DMS153 treated with DMSO at 0.1 percent for 48 hours (cell line): ENCODE measurements around the gene NOP9.
A peak's percentile ranks its signal among the peaks of the same experiment; 100 is the strongest.

ENCODE experiments used
- DNase-seq: peaks from one replicate; lab custom pipeline; 2025; ENCODE audit not compliant: unreplicated experiment; lab: John Stamatoyannopoulos, UW

Gene NOP9

DNA sequence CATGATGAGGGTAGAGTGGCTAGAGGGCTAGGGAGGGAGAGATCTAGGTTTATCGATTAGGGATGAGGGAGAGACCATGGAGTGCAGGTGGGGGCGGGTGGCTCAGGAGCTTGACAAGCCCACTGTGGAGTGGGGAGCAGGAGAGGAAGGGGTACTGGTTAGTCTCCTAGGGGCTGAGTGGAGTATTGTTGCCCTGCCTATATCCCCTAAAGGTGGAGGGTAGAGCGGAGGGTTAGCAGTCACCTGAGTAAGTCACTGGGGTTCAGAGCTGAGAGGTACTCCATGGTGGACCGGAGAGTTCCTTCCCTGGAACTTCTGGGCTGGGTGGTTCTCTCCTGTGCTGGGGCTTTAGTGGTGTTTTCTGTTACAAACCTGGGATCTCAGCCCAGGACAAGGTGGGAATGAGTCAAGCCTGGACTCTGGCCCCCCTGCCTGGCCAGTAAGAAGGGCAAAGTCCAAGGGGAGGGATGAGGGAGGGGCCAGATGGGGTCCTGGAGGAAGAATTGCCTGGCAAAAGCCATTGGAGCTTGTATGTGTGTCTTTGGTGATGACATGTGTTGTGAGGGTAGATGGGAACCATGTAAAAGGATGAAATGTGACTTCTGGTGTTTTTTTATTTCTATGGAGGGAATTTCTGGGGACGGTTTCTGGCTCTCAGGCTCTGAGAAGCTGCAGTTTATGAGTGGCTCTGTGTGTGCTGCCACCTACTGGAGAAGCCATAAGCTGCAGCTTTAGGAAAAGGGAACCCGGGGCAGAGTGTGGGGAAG, 8.1 kb downstream of the NOP9 start, which contains the start of gene CIDEB:
CIDEB (minus strand) TSS at position 403 of the 767 bp plus-strand sequence; CDS start at position 284, 119 bp downstream.
- DNase-seq = peak; percentile 4

- no peak for DNase-seq
Observed at GRCh38 chr14:24308342-24309124, 8.9 kb downstream of the NOP9 start.

DNA sequence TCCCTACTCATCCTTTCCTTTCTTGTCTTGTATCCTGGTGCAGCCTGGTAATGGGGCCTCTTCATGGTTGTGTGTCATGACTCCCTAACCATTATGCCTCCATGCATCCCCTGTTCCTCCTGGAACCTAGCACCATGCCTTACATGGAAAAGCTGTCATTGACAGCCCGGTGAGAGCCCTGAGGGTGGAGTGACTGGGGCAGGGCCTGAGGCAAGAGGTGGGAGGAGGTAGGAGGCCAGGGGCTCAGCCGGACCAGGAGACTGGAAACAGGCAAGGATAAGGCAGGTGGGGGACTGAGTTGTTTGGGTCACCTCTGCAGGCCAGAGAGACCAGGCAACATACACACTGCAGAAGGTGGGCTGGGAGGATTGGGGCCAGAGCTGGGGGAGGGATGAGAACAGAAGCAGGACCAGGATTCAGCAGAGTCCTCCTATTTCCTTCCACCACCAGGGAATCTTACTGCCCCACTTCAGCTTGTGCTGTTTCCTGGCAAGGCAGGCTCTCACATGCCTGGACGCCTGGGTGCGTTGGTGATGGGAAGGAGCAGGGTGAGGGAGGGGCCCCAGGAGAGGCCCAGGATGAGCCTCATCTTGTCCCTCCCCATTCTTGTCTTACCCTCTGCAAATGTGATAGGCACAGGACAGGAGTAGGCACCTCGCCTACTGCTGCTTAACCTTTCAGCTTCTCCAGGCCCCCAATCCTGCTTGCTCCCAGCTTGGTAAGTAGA, 10.1 kb downstream of the NOP9 start, which contains the start of gene LTB4R2:
LTB4R2 (plus strand) TSS at position 603 of the 727 bp plus-strand sequence. CDS start 525 bp downstream, outside the sequence.
- DNase-seq = no peak

- DNase-seq = no peak
Observed at GRCh38 chr14:24310265-24310645, 10.6 kb downstream of the NOP9 start.

DNA sequence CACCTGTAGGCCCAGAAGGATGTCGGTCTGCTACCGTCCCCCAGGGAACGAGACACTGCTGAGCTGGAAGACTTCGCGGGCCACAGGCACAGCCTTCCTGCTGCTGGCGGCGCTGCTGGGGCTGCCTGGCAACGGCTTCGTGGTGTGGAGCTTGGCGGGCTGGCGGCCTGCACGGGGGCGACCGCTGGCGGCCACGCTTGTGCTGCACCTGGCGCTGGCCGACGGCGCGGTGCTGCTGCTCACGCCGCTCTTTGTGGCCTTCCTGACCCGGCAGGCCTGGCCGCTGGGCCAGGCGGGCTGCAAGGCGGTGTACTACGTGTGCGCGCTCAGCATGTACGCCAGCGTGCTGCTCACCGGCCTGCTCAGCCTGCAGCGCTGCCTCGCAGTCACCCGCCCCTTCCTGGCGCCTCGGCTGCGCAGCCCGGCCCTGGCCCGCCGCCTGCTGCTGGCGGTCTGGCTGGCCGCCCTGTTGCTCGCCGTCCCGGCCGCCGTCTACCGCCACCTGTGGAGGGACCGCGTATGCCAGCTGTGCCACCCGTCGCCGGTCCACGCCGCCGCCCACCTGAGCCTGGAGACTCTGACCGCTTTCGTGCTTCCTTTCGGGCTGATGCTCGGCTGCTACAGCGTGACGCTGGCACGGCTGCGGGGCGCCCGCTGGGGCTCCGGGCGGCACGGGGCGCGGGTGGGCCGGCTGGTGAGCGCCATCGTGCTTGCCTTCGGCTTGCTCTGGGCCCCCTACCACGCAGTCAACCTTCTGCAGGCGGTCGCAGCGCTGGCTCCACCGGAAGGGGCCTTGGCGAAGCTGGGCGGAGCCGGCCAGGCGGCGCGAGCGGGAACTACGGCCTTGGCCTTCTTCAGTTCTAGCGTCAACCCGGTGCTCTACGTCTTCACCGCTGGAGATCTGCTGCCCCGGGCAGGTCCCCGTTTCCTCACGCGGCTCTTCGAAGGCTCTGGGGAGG, 11.3 kb downstream of the NOP9 start, which contains the start of gene LTB4R:
LTB4R (plus strand) TSS at position 857 of the 959 bp plus-strand sequence. CDS start 4,150 bp downstream, outside the sequence.
- DNase-seq = peak; percentile 36

- DNase-seq = no peak
Observed at GRCh38 chr14:24311837-24312615, 12.4 kb downstream of the NOP9 start.

DNA sequence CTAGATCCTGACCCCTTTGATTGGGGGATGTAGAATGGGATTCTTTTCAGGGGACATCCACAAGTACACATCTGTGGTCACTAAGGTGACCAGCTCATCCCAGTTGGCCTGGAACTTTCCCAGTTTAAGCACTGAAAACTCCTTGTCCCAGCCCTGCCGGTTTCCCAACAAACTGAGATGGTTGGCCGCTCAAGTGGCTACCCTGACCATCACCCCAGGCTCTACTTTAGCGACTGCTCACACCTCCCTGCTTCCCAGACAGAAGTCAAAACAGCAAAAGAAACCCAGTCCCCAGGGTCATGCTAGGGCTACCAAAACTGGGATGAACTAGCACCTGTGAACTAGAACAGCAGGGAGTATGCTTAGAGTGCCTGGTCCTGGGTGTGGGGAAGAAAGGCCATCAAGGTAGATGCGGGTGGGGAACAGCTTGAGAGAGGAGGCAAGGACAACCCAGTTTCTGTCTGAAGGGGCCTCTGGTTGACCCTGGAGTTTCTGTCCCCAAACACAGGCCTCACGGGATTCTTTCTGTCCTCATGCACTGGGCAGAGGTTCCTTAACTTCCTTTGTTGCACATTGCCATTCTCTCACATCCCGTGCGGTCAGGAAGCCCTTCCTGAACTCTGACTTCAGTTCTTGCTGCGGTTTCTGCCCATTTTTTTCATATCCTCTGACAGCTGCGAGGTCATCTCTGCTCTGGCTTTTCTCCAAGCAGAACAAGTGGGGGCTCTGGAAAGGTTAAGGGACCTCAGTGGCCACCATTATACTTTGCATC, 13.3 kb downstream of the NOP9 start:
- no peak for DNase-seq

GRCh38 chr14:24313913-24314312, 14.3 kb downstream of the NOP9 start:
- DNase-seq = no peak

DNA sequence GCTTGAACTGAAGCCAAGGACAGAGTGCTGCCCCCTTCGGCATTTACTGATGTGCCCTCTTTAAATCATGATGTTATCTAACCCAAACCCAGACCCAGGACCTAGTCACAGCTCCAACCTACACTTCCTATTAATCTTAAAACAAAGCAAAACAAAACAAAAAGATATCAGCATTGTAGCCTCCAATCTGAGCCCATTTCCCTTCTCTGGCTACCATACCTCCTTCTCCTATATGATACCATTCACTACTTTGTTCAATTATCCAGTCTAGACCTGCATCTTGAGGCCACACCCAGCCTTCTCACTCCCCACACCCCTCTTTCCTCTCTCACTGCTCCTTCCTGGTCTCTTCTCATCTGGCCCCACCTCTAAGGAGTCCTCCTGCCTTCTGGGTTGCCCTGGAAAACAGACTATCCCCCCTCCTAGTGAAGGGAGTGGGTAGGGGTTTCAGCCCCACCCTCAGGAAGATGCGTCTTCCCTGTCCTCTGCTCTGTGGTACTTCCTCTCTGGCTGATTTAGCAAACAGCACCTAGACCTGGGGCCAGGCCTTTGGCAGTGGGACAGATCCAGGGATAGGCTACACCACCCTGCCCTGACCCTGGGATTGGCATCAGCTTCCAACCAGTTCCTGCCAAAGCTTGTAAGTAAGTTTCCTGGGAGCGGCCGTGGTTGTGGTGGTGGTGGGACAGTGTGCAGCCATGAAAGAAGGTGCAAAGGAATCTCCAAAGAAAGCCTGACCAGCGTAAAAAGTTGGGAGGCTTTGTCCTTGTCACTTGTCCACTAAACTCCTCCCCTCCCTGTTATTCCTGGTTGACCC, 14.9 kb downstream of the NOP9 start:
- DNase-seq = no peak

DNA sequence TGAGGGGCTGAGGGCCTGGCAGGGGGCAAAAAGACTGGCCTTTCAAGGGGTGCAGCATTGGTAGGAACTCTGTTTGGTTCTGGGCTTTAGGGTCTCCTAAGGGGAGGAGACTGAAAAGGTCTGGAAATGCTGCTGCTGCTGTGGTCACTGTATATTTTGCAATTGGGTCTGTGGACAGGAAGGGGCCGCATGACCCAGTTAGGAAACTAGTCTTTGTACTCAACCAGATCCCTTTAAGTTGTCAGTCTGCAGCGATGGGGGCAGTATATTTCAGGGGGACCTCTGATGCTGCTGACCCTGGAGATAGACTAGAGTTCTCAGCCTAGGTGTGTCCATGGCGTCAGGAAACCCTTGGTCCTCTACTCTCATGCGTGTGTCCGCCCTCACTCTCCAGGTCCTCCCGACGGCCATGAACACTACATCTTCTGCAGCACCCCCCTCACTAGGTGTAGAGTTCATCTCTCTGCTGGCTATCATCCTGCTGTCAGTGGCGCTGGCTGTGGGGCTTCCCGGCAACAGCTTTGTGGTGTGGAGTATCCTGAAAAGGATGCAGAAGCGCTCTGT, 15.7 kb downstream of the NOP9 start:
- DNase-seq = no peak

- peak; percentile 3 for DNase-seq
Observed at GRCh38 chr14:24315807-24316596, 16.4 kb downstream of the NOP9 start.

DNA sequence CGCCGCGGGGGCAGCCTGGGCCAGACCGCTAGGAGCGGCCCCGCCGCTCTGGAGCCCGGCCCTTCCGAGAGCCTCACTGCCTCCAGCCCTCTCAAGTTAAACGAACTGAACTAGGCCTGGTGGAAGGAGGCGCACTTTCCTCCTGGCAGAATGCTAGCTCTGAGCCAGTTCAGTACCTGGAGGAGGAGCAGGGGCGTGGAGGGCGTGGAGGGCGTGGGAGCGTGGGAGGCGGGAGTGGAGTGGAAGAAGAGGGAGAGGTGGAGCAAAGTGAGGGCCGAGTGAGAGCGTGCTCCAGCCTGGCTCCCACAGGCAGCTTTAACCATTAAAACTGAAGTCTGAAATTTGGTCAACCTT, 16.9 kb downstream of the NOP9 start:
- no peak for DNase-seq

- no peak for DNase-seq
Observed at GRCh38 chr14:24317141-24317928, 17.7 kb downstream of the NOP9 start.

DNA sequence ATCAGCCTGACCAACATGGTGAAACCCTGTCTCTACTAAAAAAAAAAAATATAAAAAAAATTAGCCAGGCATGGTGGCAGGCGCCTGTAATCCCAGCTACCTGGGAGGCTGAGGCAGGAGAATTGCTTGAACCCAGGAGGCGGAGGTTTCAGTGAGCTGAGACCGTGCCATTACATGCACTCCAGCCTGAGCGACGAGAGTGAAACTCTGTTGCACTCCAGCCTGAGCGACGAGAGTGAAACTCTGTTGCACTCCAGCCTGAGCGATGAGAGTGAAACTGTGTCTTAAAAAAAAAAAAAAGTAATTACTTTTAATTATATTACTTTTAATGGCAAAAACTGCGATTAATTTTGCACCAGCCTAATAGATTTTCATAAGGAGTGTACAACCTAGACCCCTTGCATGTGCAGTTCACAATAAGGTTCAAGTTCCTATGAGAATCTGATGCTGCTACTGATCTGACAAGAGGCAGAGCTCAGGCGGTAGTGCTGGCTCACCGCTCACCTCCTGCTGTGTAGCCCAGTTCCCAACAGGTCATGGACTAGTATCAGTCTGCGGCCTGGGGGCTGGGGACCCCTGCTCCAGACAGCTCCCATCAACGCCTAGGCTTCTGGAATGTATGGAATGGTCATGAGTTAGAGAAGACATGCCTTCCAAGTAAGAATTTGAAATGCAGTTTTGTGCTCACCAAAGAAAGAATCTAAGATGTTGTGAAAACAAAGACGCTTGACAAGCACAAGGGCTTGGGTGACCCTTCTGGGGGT, 21.7 kb downstream of the NOP9 start:
- DNase-seq = no peak

GRCh38 chr14:24322672-24323071, 23.0 kb downstream of the NOP9 start:
- DNase-seq = no peak
